Neural progenitor cell (in vitro differentiated cells): ENCODE data around the gene OXSR1.

Experiments
- EZH2 ChIP-seq: fragments of 200-600 bp; sonication (generic); IDR thresholded peaks from 2 replicates; pipeline ENCODE4 v1.6.1; 2017; ENCODE audit warnings: antibody characterized with exemption, mild to moderate bottlenecking, moderate library complexity
- TF ChIP-seq, protein P1 (sequence below): fragments of 200-600 bp; sonication (generic); IDR thresholded peaks from 2 replicates; pipeline ENCODE4 v1.5.1; 2017; ENCODE audit warnings: antibody characterized with exemption, mild to moderate bottlenecking

DNA sequence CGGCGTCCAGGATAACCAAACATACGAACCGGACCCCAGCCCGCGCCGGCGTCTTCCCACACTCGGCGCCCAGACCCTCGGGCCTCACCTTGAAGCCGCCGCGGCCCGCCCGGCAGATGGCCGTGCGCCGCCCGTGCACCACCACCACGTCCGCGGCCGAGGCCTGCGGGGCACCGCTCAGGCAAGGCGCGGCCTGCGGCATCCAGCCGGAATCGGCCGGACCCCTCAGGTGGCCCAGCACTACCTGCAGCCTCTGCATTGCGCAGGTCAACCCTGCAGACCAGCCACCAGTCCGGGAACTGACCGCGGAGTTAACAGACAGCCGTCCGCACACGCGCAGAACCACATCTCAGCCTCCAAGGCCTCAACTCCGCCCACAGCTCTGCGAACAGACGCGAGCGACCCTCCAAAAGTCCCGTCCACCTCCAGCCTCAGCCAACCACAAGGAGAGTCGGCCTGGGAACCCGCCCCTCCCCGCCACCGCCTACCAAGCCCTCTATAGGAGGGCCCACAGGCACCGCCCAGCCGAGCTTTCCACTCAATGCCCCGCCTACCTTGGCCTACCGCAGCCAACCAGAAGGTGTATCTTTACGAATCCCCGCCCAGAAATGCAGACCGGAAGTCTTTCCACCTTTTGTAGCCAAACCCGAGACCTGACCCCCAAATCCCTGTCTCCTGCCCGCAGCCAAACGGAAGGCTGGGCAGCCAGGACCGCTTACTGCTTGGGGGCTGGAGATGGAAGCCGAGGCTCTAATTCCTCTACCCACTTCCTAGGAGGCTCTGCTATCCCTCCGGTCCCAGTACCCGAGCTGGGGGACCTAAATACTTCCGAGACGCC lies 28.3 kb upstream of the OXSR1 start, which contains the start of gene ACAA1:
- TF ChIP-seq, protein P1, sequence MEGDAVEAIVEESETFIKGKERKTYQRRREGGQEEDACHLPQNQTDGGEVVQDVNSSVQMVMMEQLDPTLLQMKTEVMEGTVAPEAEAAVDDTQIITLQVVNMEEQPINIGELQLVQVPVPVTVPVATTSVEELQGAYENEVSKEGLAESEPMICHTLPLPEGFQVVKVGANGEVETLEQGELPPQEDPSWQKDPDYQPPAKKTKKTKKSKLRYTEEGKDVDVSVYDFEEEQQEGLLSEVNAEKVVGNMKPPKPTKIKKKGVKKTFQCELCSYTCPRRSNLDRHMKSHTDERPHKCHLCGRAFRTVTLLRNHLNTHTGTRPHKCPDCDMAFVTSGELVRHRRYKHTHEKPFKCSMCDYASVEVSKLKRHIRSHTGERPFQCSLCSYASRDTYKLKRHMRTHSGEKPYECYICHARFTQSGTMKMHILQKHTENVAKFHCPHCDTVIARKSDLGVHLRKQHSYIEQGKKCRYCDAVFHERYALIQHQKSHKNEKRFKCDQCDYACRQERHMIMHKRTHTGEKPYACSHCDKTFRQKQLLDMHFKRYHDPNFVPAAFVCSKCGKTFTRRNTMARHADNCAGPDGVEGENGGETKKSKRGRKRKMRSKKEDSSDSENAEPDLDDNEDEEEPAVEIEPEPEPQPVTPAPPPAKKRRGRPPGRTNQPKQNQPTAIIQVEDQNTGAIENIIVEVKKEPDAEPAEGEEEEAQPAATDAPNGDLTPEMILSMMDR = no peak
- TF ChIP-seq EZH2 = no peak
